PC-3 (cell line): Measurements from ENCODE around the gene KRTAP9-8. TPM values are rescaled to one million over a fixed set of nuclear protein-coding genes. Genes with fewer than 3 reads are reported as not detected.
"Not testable (repeated sequence)": the region's sequence is repeated elsewhere in the genome, so short reads cannot be mapped to it uniquely, and the experiment has no call there.

Experiments
- ATAC-seq: fragments of 200-7000 bp; cut with Tn5 transposase; 2 replicates; pipeline ENCODE4 v1.9.1; 2020; ENCODE audit warnings: mild to moderate bottlenecking, moderate library complexity
- Bru-seq: library from RNA; stranded (reverse); fragments of 400-500 nt; gene quantifications from one replicate; lab custom pipeline; 2021; lab: Mats Ljungman, UMichigan
- BruChase-seq, 2 experiments: library from RNA; stranded (reverse); fragments of 400-500 nt; gene quantifications; one replicate each; lab custom pipeline; 2021; lab: Mats Ljungman, UMichigan
- BruUV-seq: library from RNA; stranded (reverse); fragments of 400-500 nt; replicated peaks from 2 replicates; lab custom pipeline; 2021; lab: Mats Ljungman, UMichigan
- CTCF ChIA-PET: fragments of 300-600 bp; sonication (Branson Sonifier 250); formaldehyde crosslinking; loops from one replicate; lab custom pipeline; 2022; ENCODE audit warnings: antibody characterized with exemption; lab: Charles Lee
- POLR2A ChIA-PET: fragments of 300-600 bp; sonication (Branson Sonifier 250); formaldehyde crosslinking; loops from one replicate; lab custom pipeline; 2022; ENCODE audit warnings: antibody characterized with exemption; ENCODE audit not compliant: unreplicated experiment; lab: Charles Lee
- DNase-seq: peaks from one replicate; pipeline ENCODE4 v3.0.0-alpha.2; 2015
- H2AFZ ChIP-seq: fragments of 300-600 bp; sonication (generic); 2 replicates; pipeline ENCODE4 v1.6.0; 2016; ENCODE audit warnings: antibody characterized with exemption, low read length
- H3F3A ChIP-seq: fragments of 300-600 bp; sonication (generic); one replicate; pipeline ENCODE4 v1.6.0; 2017; ENCODE audit warnings: antibody characterized with exemption, low read length, control low read depth, mild to moderate bottlenecking; ENCODE audit not compliant: unreplicated experiment
- H3K27ac ChIP-seq: fragments of 300-600 bp; sonication (generic); 2 replicates; pipeline ENCODE4 v1.5.1; 2016; ENCODE audit warnings: mild to moderate bottlenecking, low read length
- H3K27me3 ChIP-seq: fragments of 300-600 bp; sonication (generic); 2 replicates; pipeline ENCODE4 v1.6.1; 2016; ENCODE audit warnings: low read length, mixed read lengths
- H3K36me3 ChIP-seq: fragments of 300-600 bp; sonication (generic); 2 replicates; pipeline ENCODE4 v1.6.1; 2016; ENCODE audit warnings: low read depth, mixed run types, low read length, mixed read lengths
- H3K4me1 ChIP-seq: fragments of 300-600 bp; sonication (generic); 2 replicates; pipeline ENCODE4 v1.5.1; 2016; ENCODE audit warnings: low read length; ENCODE audit not compliant: insufficient read depth
- H3K4me2 ChIP-seq: fragments of 300-600 bp; sonication (generic); 2 replicates; pipeline ENCODE4 v1.6.0; 2016; ENCODE audit warnings: low read length
- H3K4me3 ChIP-seq: fragments of 300-600 bp; sonication (generic); 2 replicates; pipeline ENCODE4 v1.5.1; 2016; ENCODE audit warnings: mild to moderate bottlenecking, low read length, mixed read lengths
- H3K79me2 ChIP-seq: fragments of 300-600 bp; sonication (generic); 2 replicates; pipeline ENCODE4 v1.6.1; 2017; ENCODE audit warnings: low read length, mixed read lengths
- H3K9ac ChIP-seq: fragments of 300-600 bp; sonication (generic); 2 replicates; pipeline ENCODE4 v1.6.0; 2016; ENCODE audit warnings: mild to moderate bottlenecking, low read length
- H3K9me2 ChIP-seq: fragments of 300-600 bp; sonication (generic); replicated peaks from 2 replicates; pipeline ENCODE4 v1.6.1; 2016; ENCODE audit warnings: mixed run types, low read length, mixed read lengths
- H3K9me3 ChIP-seq: fragments of 300-600 bp; sonication (generic); 2 replicates; pipeline ENCODE4 v1.6.1; 2016; ENCODE audit warnings: low read length, mixed read lengths
- H4K20me1 ChIP-seq: fragments of 300-600 bp; sonication (generic); 2 replicates; pipeline ENCODE4 v1.6.1; 2016; ENCODE audit warnings: low read length, mixed read lengths
- EZH2 ChIP-seq: fragments of 300-600 bp; sonication (generic); IDR thresholded peaks from one replicate; pipeline ENCODE4 v1.6.1; 2017; ENCODE audit warnings: antibody characterized with exemption, mild to moderate bottlenecking, low read length; ENCODE audit not compliant: unreplicated experiment
- EZH2phosphoT487 ChIP-seq: fragments of 300-600 bp; sonication (generic); IDR thresholded peaks from 2 replicates; pipeline ENCODE4 v1.6.1; 2018; ENCODE audit warnings: mild to moderate bottlenecking, antibody characterized with exemption, low read length, borderline replicate concordance
- intact Hi-C: fragments of 100-400 bp; cut with micrococcal nuclease; formaldehyde crosslinking; loops from 2 replicates; pipeline ENCODE4 v1.9.0; 2023
- long read RNA-seq: library from polyadenylated mRNA; unstranded; transcript quantifications from one replicate; pipeline ENCODE4 v2.0.0, GENCODE V29; 2021; ENCODE audit not compliant: unreplicated experiment
- total RNA-seq: library from RNA; depleted of rRNA; stranded (reverse); fragments of >200 nt; gene quantifications from 2 replicates; pipeline ENCODE4 v1.2.3, GENCODE V29; 2014; rRNA removed
- TF ChIP-seq, protein P1 (sequence below): fragments of 300-600 bp; sonication (generic); conservative IDR thresholded peaks from 2 replicates; pipeline ENCODE4 v1.5.1; 2017; ENCODE audit warnings: antibody characterized with exemption, low read depth, mild to moderate bottlenecking, low read length

Gene KRTAP9-8, protein sequence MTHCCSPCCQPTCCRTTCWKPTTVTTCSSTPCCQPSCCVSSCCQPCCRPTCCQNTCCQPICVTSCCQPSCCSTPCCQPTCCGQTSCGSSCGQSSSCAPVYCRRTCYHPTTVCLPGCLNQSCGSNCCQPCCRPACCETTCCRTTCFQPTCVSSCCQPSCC
- total RNA-seq, result not detected in 2 replicates
- Bru-seq, nascent RNA, result not detected
- not detected for BruChase-seq, experiment 1, labeled RNA remaining after a 6-hour chase
- not detected for BruChase-seq, experiment 2, labeled RNA remaining after a 2-hour chase
- long read RNA-seq, result 0 reads

DNA sequence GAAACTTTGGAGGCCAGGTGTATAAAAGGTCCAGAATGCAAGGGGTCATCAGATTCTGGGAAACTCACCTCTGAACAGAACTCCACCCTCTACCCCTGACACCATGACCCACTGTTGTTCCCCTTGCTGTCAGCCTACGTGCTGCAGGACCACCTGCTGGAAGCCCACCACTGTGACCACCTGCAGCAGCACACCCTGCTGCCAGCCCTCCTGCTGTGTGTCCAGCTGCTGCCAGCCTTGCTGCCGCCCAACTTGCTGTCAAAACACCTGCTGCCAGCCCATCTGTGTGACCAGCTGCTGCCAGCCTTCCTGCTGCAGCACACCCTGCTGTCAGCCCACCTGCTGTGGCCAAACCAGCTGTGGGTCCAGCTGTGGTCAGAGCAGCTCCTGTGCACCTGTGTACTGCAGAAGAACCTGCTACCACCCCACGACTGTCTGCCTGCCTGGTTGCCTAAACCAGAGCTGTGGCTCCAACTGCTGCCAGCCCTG, at the start of gene KRTAP9-8:
KRTAP9-8 (plus strand) TSS at position 51 of the 489 bp plus-strand sequence; CDS start at position 104, 53 bp downstream.
- H3K4me2 ChIP-seq, BruUV-seq, H3K79me2 ChIP-seq, H3K27ac ChIP-seq, ATAC-seq, H3K27me3 ChIP-seq, DNase-seq, H3K9me3 ChIP-seq, H3F3A ChIP-seq, H3K9ac ChIP-seq, POLR2A ChIA-PET, H3K4me1 ChIP-seq, H3K9me2 ChIP-seq, H2AFZ ChIP-seq, CTCF ChIA-PET, H3K36me3 ChIP-seq, H4K20me1 ChIP-seq, intact Hi-C loops, H3K4me3 ChIP-seq: not testable (repeated sequence)

DNA sequence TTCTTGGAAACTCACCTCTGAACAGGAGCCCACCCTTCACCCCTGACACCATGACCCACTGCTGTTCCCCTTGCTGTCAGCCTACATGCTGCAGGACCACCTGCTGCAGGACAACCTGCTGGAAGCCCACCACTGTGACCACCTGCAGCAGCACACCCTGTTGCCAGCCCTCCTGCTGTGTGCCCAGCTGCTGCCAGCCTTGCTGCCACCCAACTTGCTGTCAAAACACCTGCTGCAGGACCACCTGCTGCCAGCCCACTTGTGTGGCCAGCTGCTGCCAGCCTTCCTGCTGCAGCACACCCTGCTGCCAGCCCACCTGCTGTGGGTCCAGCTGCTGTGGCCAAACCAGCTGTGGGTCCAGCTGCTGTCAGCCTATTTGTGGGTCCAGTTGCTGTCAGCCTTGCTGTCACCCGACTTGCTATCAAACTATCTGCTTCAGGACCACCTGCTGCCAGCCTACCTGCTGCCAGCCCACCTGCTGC, 47.9 kb upstream of the KRTAP9-8 start, which contains the start of gene KRTAP9-1:
KRTAP9-1 (plus strand) TSS at position 51 of the 482 bp plus-strand sequence; CDS start at position 51, 0 bp downstream.
- H3K36me3 ChIP-seq, H3K79me2 ChIP-seq, POLR2A ChIA-PET, H3K4me3 ChIP-seq, H3K9me2 ChIP-seq, H3K27me3 ChIP-seq, ATAC-seq, H3K9ac ChIP-seq, H3F3A ChIP-seq, H3K4me1 ChIP-seq, H3K27ac ChIP-seq, H3K4me2 ChIP-seq, intact Hi-C loops, CTCF ChIA-PET, H4K20me1 ChIP-seq, BruUV-seq, H3K9me3 ChIP-seq, DNase-seq, H2AFZ ChIP-seq: not testable (repeated sequence)

DNA sequence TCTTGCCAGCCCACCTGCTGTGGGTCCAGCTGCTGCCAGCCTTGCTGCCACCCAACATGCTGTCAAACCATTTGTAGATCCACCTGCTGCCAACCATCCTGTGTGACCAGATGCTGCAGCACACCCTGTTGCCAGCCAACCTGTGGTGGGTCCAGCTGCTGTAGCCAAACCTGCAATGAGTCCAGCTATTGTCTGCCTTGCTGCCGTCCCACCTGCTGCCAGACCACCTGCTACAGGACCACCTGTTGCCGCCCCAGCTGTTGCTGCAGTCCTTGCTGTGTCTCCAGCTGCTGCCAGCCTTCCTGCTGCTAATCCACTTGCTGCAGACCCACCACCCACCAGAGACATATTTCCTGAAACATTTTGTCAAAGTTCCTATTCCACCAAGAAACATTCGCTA, 47.5 kb upstream of the KRTAP9-8 start:
- Histone ChIP-seq H3K27ac (no peak overlapping the region), H3K9me2 (no peaks in the 10 kb centered on the region), H3K27me3 (no peaks in the 10 kb centered on the region), H3F3A (no peaks in the 10 kb centered on the region), H3K79me2 (no peaks in the 10 kb centered on the region), H3K9me3 (no peaks in the 10 kb centered on the region), H4K20me1 (no peaks in the 10 kb centered on the region), H3K4me3 (no peak overlapping the region), H3K4me2 (no peak overlapping the region), H3K9ac (no peak overlapping the region), H3K36me3 (no peaks in the 10 kb centered on the region), H3K4me1 (no peaks in the 10 kb centered on the region), H2AFZ (no peak overlapping the region)
- intact Hi-C loops, result no loop called here
- ATAC-seq (no peak), DNase-seq (no peak)
- TF ChIP-seq EZH2phosphoT487, result no peak
- no peak for TF ChIP-seq EZH2
- TF ChIP-seq, protein P1, sequence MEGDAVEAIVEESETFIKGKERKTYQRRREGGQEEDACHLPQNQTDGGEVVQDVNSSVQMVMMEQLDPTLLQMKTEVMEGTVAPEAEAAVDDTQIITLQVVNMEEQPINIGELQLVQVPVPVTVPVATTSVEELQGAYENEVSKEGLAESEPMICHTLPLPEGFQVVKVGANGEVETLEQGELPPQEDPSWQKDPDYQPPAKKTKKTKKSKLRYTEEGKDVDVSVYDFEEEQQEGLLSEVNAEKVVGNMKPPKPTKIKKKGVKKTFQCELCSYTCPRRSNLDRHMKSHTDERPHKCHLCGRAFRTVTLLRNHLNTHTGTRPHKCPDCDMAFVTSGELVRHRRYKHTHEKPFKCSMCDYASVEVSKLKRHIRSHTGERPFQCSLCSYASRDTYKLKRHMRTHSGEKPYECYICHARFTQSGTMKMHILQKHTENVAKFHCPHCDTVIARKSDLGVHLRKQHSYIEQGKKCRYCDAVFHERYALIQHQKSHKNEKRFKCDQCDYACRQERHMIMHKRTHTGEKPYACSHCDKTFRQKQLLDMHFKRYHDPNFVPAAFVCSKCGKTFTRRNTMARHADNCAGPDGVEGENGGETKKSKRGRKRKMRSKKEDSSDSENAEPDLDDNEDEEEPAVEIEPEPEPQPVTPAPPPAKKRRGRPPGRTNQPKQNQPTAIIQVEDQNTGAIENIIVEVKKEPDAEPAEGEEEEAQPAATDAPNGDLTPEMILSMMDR, result no peak
- POLR2A ChIA-PET, result no interaction called here
- CTCF ChIA-PET, result no interaction called here
- no TSS peak for BruUV-seq
